Fibroblast of villous mesenchyme (primary cell): ENCODE results near the gene SERPINA12. TPM values are rescaled to one million over a fixed set of nuclear protein-coding genes. Genes with fewer than 3 reads are reported as not detected.

Experiments used
- DNase-seq: peaks from one replicate; pipeline ENCODE4 v3.0.0-alpha.2; 2010; ENCODE audit warnings: low read depth
- H3K4me3 ChIP-seq: 2 replicates; pipeline ENCODE4 v1.5.1; 2011; ENCODE audit warnings: low read depth, mild to moderate bottlenecking, low read length
- CTCF ChIP-seq: IDR thresholded peaks from 2 replicates; pipeline ENCODE4 v1.5.1; 2012; ENCODE audit warnings: low read depth, mild to moderate bottlenecking, low read length; ENCODE audit not compliant: insufficient read depth
- total RNA-seq: library from RNA; depleted of rRNA; stranded (reverse); fragments of >200 nt; gene quantifications from 2 replicates; pipeline ENCODE4 v1.2.3, GENCODE V29; 2012

Gene SERPINA12
- total RNA-seq, 1 donor = not detected

DNA sequence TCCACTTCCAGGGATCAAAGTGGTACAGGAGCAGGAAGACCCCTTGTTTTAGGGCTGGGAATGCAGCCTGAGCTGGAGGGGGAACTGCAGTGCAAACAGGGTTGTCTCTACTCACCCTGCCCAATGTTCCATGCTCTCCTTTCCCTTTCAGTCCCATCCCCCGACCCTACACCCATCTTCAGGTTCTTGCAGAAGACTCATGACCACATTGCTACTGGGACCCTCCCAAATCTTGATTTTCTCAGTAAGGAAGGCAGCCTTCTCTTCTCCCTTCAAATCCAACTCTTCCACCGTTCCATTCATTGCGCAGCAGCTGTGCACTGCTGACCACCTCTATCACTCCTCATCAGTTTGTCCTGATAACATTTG lies 58.6 kb downstream of the SERPINA12 start:
- TF ChIP-seq CTCF = no peak
- H3K4me3 ChIP-seq = no peak overlapping the region
- no peak for DNase-seq

DNA sequence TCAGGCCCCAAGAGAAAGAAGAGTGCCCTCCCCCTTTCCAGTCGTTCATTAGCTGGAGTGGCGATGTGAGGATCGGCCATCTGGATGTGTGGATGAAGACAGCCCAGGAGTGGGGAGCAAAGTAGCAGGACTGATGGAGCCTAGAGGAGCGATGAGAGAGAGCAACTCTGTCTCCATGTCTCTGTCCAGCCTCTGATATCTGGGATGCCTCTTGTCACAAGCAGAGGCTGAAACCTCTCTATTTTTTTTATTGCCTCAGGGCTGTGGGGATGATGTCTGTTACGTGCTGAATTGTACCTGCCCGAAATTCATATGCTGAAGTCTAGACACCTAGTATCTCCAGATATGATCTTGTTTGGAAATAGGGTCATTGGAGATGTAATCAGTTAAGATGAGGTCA lies 59.3 kb downstream of the SERPINA12 start:
- H3K4me3 ChIP-seq = no peak overlapping the region
- no peak for TF ChIP-seq CTCF
- no peak for DNase-seq

- DNase-seq = no peak
- TF ChIP-seq CTCF = no peak
Measured at GRCh38 chr14:94448071-94448808, 61.0 kb downstream of the SERPINA12 start.

GRCh38 chr14:94447206-94447605 lies 62.1 kb downstream of the SERPINA12 start:
- no peak for DNase-seq
- no peak for TF ChIP-seq CTCF
- H3K4me3 ChIP-seq = no peak overlapping the region

More at GRCh38 chr14:94448071-94448808, 61.0 kb downstream of the SERPINA12 start:
- H3K4me3 ChIP-seq = no peak overlapping the region

DNA sequence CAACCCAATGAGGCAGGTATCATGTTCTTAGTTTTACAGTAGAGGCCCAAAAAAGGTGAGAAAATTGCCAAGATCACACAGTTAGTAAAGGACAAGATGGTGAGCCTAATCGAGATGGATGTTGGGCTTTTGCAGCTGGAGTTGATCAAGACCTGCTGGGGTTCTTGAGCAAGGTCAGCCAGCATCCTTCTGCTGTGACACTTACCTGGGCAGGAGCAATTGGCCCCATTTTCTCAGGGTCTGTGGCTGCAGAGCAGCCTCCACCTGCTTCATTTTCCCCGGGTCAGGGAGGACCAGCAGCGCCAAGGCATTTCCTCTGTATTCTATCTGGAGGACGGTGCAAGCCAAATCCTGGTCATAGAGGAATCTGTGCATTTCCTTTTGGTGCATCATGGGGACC lies 63.1 kb downstream of the SERPINA12 start:
- DNase-seq = no peak
- no peak overlapping the region for H3K4me3 ChIP-seq
- TF ChIP-seq CTCF = no peak

DNA sequence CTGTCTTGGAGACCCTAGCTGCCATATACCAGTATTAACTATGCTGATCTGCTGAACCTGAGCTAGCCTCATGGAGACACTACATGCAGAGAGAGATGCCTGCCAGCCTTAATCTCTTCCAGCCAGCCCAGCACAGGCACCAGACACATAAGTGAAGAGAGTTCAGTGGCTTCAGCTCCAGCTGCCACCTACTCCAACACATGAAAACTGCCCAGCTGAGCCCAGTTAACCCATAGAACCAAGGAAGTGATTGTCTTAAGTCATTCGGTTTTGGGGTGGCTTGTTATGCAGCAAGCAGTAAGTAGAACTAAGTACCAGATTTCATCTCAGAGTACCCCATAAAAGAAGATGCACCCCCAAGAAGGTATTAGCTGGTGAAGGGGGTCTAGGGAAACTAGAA lies 64.3 kb downstream of the SERPINA12 start:
- TF ChIP-seq CTCF = no peak
- H3K4me3 ChIP-seq = no peak overlapping the region
- no peak for DNase-seq
